Ovary (tissue), 3 donors: ENCODE measurements around the gene KIRREL1.

ENCODE experiments used
- EP300 ChIP-seq: sonication (generic); formaldehyde crosslinking; IDR thresholded peaks from one replicate; pipeline ENCODE4 v1.6.1; 2017; ENCODE audit warnings: antibody characterized with exemption
- POLR2A ChIP-seq: fragments of 450-650 bp; IDR thresholded peaks from one replicate; pipeline ENCODE4 v1.6.1; 2017; ENCODE audit warnings: antibody characterized with exemption, mild to moderate bottlenecking, moderate library complexity
- TF ChIP-seq, protein P1 (sequence below), 3 donors: fragments of 450-650 bp in 2 of 3; fragments of 200-600 bp in 1 of 3; IDR thresholded peaks; one replicate each; pipeline versions ENCODE4 v1.5.1 to v1.8.0; 2016 to 2022; ENCODE audit warnings: antibody characterized with exemption in 3 of 3, mild to moderate bottlenecking in 1 of 3
- donor health status: DM: no; HTN: no; CAD: no.

DNA sequence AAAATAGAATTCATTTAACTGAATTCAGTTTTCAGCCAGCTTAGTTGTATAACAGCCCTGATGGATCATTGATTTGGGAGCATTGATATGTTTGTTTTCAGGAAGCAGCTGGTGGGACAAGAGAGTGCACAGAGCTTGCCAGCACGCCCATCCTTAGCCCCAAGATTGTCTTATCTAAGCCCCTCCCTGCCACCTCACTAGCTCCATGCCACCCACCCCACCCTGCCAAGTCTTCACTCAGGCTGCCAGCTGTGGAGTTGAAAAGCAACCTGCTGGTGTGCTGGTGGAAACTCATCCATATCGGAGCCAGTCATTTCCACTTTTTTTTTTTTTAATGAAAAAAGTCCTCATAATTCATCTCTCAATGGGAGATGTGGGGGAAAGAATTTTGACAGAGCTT, 11.8 kb downstream of the KIRREL1 start:
- no peak for TF ChIP-seq EP300
- TF ChIP-seq, protein P1, sequence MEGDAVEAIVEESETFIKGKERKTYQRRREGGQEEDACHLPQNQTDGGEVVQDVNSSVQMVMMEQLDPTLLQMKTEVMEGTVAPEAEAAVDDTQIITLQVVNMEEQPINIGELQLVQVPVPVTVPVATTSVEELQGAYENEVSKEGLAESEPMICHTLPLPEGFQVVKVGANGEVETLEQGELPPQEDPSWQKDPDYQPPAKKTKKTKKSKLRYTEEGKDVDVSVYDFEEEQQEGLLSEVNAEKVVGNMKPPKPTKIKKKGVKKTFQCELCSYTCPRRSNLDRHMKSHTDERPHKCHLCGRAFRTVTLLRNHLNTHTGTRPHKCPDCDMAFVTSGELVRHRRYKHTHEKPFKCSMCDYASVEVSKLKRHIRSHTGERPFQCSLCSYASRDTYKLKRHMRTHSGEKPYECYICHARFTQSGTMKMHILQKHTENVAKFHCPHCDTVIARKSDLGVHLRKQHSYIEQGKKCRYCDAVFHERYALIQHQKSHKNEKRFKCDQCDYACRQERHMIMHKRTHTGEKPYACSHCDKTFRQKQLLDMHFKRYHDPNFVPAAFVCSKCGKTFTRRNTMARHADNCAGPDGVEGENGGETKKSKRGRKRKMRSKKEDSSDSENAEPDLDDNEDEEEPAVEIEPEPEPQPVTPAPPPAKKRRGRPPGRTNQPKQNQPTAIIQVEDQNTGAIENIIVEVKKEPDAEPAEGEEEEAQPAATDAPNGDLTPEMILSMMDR (IDR thresholded peaks at IDR 0.05): no peak
- no peak for TF ChIP-seq POLR2A
